GDM1 (cell line): Measurements from ENCODE around the gene GSG1L.

Experiments used
- DNase-seq: peaks from one replicate; lab custom pipeline; 2025; lab: John Stamatoyannopoulos, UW

GSG1L gene

DNA sequence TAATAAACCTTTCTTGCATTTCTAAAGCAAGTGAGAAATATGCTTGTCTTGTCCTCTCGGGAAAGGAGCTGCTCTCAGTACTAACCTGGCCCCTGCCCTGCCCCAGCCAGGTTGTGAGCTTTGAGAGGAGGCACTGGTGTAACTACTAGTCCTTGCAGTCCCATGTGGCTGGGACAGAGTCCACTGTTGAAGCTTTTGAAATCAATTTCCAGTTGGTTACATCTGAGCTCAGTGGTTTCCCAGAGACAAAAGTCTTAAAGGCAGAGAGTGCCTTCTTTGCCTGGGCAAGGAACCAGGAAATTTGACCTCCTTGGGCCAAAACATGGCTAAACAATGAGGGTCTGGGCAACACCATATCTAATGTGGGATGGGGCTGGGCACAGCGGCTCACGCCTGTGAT is 48.7 kb downstream of the GSG1L start:
- no peak for DNase-seq

- no peak for DNase-seq
Observed at GRCh38 chr16:28013878-28014277, 49.6 kb downstream of the GSG1L start.

GRCh38 chr16:28013392-28013791 is 50.1 kb downstream of the GSG1L start:
- no peak for DNase-seq

- no peak for DNase-seq
Observed at GRCh38 chr16:28011971-28012445, 51.5 kb downstream of the GSG1L start.

DNA sequence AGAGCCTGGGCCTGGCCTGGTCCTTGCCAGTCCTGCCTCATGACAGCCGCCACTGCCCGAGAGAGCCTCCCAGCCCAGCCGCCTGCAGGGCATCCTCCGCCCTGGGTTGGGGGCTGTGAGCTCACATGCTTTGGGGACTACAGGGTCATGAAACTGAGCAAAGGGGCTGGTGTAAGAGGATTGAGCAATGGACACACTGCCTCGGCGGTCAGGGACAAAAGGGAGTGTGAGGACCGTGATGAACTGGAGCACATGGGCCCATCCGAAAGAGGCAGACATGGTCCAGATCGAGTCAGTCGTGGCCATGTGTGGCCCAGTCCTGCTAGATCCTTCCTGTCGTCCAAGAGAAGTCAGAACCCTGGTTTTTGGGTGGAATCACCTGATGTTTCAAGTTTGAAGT is 52.3 kb downstream of the GSG1L start:
- DNase-seq: no peak

- no peak for DNase-seq
Observed at GRCh38 chr16:28010671-28011070, 52.8 kb downstream of the GSG1L start.

GRCh38 chr16:28009586-28010373 is 53.7 kb downstream of the GSG1L start:
- DNase-seq: no peak

DNA sequence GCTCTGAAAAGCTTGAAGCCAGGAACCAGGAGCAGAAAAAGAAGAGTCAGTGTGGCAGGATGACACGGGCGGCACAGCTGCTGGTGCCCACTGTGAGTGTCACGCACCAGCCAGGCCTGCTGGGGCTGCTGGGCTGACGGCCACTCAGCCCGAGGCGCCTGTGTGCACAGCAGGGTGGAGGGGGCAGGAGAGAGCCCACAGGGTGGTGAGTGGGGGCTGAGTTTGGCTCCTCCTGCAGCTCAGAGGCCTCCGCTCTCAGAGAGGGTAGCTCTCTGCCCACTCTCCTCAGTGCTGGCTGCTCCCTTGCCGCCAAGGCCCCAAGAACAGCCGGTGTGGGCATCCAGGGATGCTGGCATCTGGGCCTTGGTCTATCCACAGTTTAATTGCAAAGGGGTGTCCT is 59.6 kb downstream of the GSG1L start:
- DNase-seq: no peak

- no peak for DNase-seq
Observed at GRCh38 chr16:28003021-28003865, 60.3 kb downstream of the GSG1L start.

DNA sequence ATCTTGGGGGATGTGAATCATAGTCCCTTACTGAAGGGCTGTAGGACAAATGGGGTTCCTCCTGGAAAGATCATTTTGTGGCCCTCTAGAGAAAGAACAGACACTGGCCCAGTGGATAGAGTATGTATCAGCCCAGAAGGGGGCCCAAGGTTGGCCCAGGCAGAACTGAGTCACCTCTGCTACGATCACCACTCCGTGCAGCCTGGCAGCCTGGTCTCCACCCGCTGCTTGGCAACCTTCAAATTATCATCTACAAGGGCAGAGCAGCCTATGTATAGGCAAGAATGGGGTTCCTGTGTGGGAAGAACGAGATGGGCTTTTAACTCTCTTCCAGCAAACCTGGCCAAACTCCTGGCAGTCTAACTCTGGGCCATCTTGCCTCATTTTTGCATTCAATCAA is 61.9 kb downstream of the GSG1L start:
- no peak for DNase-seq

DNA sequence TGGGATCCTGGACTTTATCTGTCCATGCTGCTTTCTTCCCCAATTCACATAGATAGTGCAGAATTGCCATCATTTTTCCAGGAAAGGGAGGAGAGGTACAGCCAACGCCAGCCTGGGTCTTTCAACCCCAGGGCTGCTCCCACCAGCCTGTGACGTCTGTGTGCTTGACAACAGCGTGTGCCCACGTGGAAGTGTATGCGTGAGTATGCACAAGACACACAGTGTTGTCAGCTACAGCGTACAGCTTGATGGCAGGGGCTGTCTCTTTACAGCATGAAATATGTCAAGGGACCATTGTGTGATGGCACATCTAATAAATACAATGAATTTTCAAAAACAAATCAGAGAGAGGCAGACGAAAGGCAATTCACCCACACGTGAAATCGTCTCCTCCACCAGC is 62.3 kb downstream of the GSG1L start:
- no peak for DNase-seq

GRCh38 chr16:28000314-28001169 is 63.0 kb downstream of the GSG1L start:
- DNase-seq: no peak

- no peak for DNase-seq
Observed at GRCh38 chr16:27999687-28000086, 63.8 kb downstream of the GSG1L start.

DNA sequence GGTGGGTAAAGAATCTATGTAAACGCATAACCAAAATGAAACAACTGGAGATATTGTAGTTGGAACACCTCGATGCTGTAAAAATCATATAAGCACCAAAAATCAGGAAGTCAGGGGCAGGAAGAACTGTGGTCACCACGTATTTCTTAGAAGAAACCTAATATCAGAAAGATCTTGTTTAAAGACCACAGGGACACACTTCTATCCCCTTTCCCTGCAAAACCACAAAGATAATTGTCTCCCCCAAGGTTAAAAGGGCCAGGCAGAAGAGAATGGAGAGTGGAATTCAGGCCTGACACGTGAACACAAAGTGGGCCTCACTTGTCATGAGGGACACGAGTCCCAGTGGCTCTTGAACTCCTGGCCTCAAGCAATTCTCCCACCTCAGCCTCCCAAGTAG is 68.1 kb downstream of the GSG1L start:
- DNase-seq: no peak

- DNase-seq: no peak
Observed at GRCh38 chr16:27994686-27995085, 68.8 kb downstream of the GSG1L start.

- no peak for DNase-seq
Observed at GRCh38 chr16:27993587-27993986, 69.9 kb downstream of the GSG1L start.

- no peak for DNase-seq
Observed at GRCh38 chr16:27991876-27992275, 71.6 kb downstream of the GSG1L start.

- no peak for DNase-seq
Observed at GRCh38 chr16:27985981-27986380, 77.5 kb downstream of the GSG1L start.

- no peak for DNase-seq
Observed at GRCh38 chr16:27984121-27984520, 79.4 kb downstream of the GSG1L start.

DNA sequence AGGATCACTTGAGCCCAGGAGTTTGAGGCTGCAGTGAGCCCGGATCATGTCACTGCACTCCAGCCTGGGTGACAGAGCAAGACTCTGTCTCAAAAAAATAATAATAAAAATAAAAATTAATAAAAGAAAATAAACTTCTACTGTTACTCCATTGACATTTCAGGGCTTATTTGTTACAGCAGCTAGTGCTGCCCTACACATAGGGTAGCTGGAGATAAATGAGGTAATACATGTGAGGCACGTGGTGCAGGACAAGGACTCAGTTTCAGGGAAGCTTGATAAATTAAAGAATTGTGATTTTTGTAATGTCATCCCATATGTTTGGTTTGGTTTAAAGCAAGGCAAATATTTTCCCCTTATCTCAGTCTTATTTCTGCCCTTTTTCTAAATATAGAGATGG is 80.3 kb downstream of the GSG1L start:
- DNase-seq: no peak

GRCh38 chr16:27982184-27982583 is 81.3 kb downstream of the GSG1L start:
- DNase-seq: no peak
